ENCODE measurements around the gene SOHLH1. TPM values are rescaled to one million over a fixed set of nuclear protein-coding genes. Genes with fewer than 3 reads are reported as not detected.

The SOHLH1 gene
- total RNA-seq, 4 donors from 2014 or later = not detected

- no peaks in the 10 kb centered on the region for H3K36me3 ChIP-seq
- 90% methylated on average over 12 of the region's 12 CpGs for WGBS
- no peak overlapping the region for H3K27ac ChIP-seq (replicated peaks in 1 of 4)
- no peak for DNase-seq (ENCODE audit: extremely low spot score)
- intact Hi-C loops (cut with DNase I) = no loop called here
- H3K27me3 ChIP-seq = peaks cover 0 to 49% (median 8%) of the 10 kb centered on the region in 4 donors
- H3K4me3 ChIP-seq = no peak overlapping the region
- TF ChIP-seq POLR2A (IDR thresholded peaks at IDR 0.05; ENCODE audit: low read depth) (no peak), POLR2AphosphoS5 (IDR thresholded peaks at IDR 0.05) (no peak), CTCF (IDR thresholded peaks at IDR 0.05) (no peak), EP300 (IDR thresholded peaks at IDR 0.05) (no peak)
- H3K9me3 ChIP-seq = peaks cover 0 to 22% (median 7%) of the 10 kb centered on the region in 4 donors
- no peaks in the 10 kb centered on the region for H3K4me1 ChIP-seq
These were observed 32.2 kb upstream of the SOHLH1 start for GRCh38 chr9:135731454-135731853.

GRCh38 chr9:135729480-135729879 lies 30.2 kb upstream of the SOHLH1 start:
- Histone ChIP-seq H3K9me3 (peaks cover 0 to 22% (median 7%) of the 10 kb centered on the region in 4 donors), H3K27me3 (peaks cover 0 to 50% (median 2%) of the 10 kb centered on the region in 4 donors), H3K36me3 (no peaks in the 10 kb centered on the region), H3K27ac (replicated peaks in 1 of 4) (no peak overlapping the region), H3K4me1 (no peaks in the 10 kb centered on the region), H3K4me3 (no peak overlapping the region)
- intact Hi-C loops (cut with DNase I) = no loop called here
- DNase-seq (ENCODE audit: extremely low spot score) = no peak
- TF ChIP-seq POLR2AphosphoS5 (IDR thresholded peaks at IDR 0.05) (no peak), POLR2A (IDR thresholded peaks at IDR 0.05; ENCODE audit: low read depth) (no peak), CTCF (IDR thresholded peaks at IDR 0.05) (no peak)
- WGBS = 78% methylated on average over 13 of the region's 13 CpGs

GRCh38 chr9:135728436-135729110 lies 29.3 kb upstream of the SOHLH1 start:
- peaks cover 0 to 22% (median 7%) of the 10 kb centered on the region in 4 donors for H3K9me3 ChIP-seq
- WGBS = 61% methylated on average over 16 of the region's 18 CpGs
- no peak for TF ChIP-seq POLR2AphosphoS5 (IDR thresholded peaks at IDR 0.05)
- no peak for TF ChIP-seq POLR2A (IDR thresholded peaks at IDR 0.05; ENCODE audit: low read depth)
- no peak for TF ChIP-seq CTCF (IDR thresholded peaks at IDR 0.05)
- TF ChIP-seq EP300 (IDR thresholded peaks at IDR 0.05) = no peak
- H3K27ac ChIP-seq (replicated peaks in 1 of 4) = no peak overlapping the region
- H3K4me1 ChIP-seq = no peaks in the 10 kb centered on the region
- DNase-seq (ENCODE audit: extremely low spot score) = no peak
- H3K27me3 ChIP-seq = peaks cover 0 to 50% (median 0%) of the 10 kb centered on the region in 4 donors
- H3K36me3 ChIP-seq = no peaks in the 10 kb centered on the region
- no peak overlapping the region for H3K4me3 ChIP-seq
- intact Hi-C loops (cut with DNase I) = no loop called here

GRCh38 chr9:135727257-135727875 lies 28.1 kb upstream of the SOHLH1 start:
- no peak overlapping the region for H3K4me3 ChIP-seq
- no peaks in the 10 kb centered on the region for H3K4me1 ChIP-seq
- intact Hi-C loops (cut with DNase I) = no loop called here
- H3K9me3 ChIP-seq = peaks cover 0 to 21% (median 6%) of the 10 kb centered on the region in 4 donors
- 51% methylated on average over 11 of the region's 11 CpGs for WGBS
- peaks cover 0 to 57% (median 0%) of the 10 kb centered on the region in 4 donors for H3K27me3 ChIP-seq
- H3K27ac ChIP-seq (replicated peaks in 1 of 4) = no peak overlapping the region
- TF ChIP-seq CTCF (IDR thresholded peaks at IDR 0.05) = no peak
- no peak for TF ChIP-seq POLR2AphosphoS5 (IDR thresholded peaks at IDR 0.05)
- TF ChIP-seq EP300 (IDR thresholded peaks at IDR 0.05) = no peak
- TF ChIP-seq POLR2A (IDR thresholded peaks at IDR 0.05; ENCODE audit: low read depth) = no peak
- no peaks in the 10 kb centered on the region for H3K36me3 ChIP-seq
- no peak for DNase-seq (ENCODE audit: extremely low spot score)

Measured in esophagus muscularis mucosa (tissue), 4 donors.